ENCODE results near the gene OSBPL6. TPM values are rescaled to one million over a fixed set of nuclear protein-coding genes. Genes with fewer than 3 reads are reported as not detected.

The OSBPL6 gene
- total RNA-seq, 1 donor from 2014 or later: 14.0 TPM

DNA sequence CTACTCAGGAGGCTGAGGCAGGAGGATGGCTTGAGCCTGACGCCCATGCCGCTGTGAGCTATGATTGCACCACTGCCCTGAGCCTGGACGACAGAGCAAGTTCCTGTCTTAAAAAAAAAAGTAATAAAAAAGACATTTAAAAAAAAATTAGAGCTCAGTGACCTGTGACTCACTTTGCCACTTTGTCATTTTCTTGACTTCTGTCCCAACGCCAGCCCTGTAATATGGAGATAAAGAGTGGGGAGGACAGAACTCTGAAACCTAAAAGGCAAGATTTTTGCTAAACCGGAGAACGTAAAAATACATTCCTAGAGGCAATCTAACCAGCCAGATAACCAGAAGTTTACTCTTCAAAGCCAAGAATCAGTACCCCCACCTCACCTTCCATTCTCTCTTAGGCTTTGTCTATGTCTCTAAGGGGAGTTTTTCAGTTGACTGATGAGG is 207.7 kb downstream of the OSBPL6 start:
- Histone ChIP-seq H3K79me2 (ENCODE audit: low read depth) (no peaks in the 10 kb centered on the region), H3F3A (ENCODE audit: low read depth) (peaks cover 3% of the 10 kb centered on the region), H3K27ac (no peak overlapping the region), H2AFZ (replicated peaks) (no peak overlapping the region), H3K9ac (no peak overlapping the region), H3K27me3 (no peaks in the 10 kb centered on the region), H4K20me1 (ENCODE audit: low read depth) (no peaks in the 10 kb centered on the region), H3K4me1 (no peaks in the 10 kb centered on the region), H3K36me3 (no peaks in the 10 kb centered on the region), H3K4me3 (no peak overlapping the region), H3K4me2 (no peak overlapping the region), H3K9me3 (ENCODE audit: low read depth) (no peaks in the 10 kb centered on the region)
- Mint-ChIP-seq H3K9me3 (no peaks in the 10 kb centered on the region), H3K27ac (no peak overlapping the region), H3K36me3 (no peaks in the 10 kb centered on the region), H3K4me1 (no peaks in the 10 kb centered on the region), H3K4me3 (no peak overlapping the region), H3K27me3 (ENCODE audit: insufficient read depth, low read depth) (no peaks in the 10 kb centered on the region)
- no peak for DNase-seq (ENCODE audit: low spot score)
- TF ChIP-seq, protein P1, sequence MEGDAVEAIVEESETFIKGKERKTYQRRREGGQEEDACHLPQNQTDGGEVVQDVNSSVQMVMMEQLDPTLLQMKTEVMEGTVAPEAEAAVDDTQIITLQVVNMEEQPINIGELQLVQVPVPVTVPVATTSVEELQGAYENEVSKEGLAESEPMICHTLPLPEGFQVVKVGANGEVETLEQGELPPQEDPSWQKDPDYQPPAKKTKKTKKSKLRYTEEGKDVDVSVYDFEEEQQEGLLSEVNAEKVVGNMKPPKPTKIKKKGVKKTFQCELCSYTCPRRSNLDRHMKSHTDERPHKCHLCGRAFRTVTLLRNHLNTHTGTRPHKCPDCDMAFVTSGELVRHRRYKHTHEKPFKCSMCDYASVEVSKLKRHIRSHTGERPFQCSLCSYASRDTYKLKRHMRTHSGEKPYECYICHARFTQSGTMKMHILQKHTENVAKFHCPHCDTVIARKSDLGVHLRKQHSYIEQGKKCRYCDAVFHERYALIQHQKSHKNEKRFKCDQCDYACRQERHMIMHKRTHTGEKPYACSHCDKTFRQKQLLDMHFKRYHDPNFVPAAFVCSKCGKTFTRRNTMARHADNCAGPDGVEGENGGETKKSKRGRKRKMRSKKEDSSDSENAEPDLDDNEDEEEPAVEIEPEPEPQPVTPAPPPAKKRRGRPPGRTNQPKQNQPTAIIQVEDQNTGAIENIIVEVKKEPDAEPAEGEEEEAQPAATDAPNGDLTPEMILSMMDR (IDR thresholded peaks at IDR 0.05): no peak
- TF ChIP-seq EZH2phosphoT487 (IDR thresholded peaks at IDR 0.05) (no peak), EZH2 (IDR thresholded peaks at IDR 0.05) (no peak)

DNA sequence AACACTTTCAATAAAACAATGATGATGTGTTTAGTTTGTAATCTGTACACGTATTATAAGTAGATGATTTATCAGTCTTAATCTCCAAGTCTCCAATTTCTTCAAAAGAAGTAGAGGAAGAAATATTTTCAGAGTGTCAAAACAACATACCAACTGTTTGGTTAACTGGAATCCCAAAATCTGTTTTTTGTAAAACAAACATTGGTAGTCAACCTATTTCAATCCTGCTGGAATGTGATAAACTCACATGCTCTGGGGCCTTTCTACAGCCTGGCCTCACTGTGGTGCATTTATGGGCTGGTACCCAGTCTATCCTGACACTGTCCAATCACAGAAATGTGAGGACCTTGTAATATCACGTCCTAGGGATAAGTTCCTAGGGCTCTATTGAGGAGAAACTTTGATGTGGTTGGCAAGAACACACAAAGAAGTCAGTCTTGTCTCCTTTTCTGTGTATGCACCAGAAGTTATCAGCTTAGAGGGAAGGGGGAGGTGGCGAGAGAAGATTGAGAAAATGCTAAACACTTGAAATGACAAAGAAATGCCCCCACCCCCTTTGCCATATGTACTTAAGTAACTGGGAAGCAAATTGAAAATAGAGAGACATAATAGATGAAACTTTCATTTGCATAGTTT is 209.5 kb downstream of the OSBPL6 start:
- DNase-seq (ENCODE audit: low spot score): no peak
- no peaks in the 10 kb centered on the region for H3K4me1 ChIP-seq
- Mint-ChIP-seq H3K27ac (no peak overlapping the region), H3K4me3 (no peak overlapping the region), H3K4me1 (no peaks in the 10 kb centered on the region), H3K36me3 (no peaks in the 10 kb centered on the region), H3K27me3 (ENCODE audit: insufficient read depth, low read depth) (no peaks in the 10 kb centered on the region), H3K9me3 (no peaks in the 10 kb centered on the region)
- H3K27me3 ChIP-seq: no peaks in the 10 kb centered on the region
- no peak overlapping the region for H3K9ac ChIP-seq
- H3F3A ChIP-seq (ENCODE audit: low read depth): no peaks in the 10 kb centered on the region
- no peak for TF ChIP-seq EZH2phosphoT487 (IDR thresholded peaks at IDR 0.05)
- TF ChIP-seq, protein P1 (IDR thresholded peaks at IDR 0.05): no peak
- no peak for TF ChIP-seq EZH2 (IDR thresholded peaks at IDR 0.05)
- H4K20me1 ChIP-seq (ENCODE audit: low read depth): no peaks in the 10 kb centered on the region
- H2AFZ ChIP-seq (replicated peaks): no peak overlapping the region
- no peaks in the 10 kb centered on the region for H3K36me3 ChIP-seq
- H3K9me3 ChIP-seq (ENCODE audit: low read depth): no peaks in the 10 kb centered on the region
- no peak overlapping the region for H3K4me3 ChIP-seq
- no peak overlapping the region for H3K4me2 ChIP-seq
- H3K27ac ChIP-seq: no peak overlapping the region
- no peaks in the 10 kb centered on the region for H3K79me2 ChIP-seq (ENCODE audit: low read depth)

DNA sequence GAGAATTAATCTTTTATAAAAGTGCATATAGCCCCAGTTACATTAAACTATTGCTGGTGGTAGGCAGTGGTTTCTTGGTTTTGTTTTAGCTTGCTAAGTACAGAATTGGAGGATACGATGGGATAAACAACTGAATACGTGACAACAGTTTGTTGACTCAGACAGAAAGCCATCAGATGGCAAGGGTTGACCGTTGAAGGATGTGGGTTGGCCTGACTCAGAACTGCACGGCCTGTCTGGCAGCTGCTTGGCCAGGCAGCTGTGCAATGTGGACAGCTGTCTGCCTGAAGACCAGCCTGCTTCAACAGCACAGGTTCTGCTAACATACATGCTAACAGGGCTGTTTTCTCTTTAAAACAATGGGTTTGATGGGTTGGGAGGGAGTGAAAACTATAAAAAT is 210.1 kb downstream of the OSBPL6 start:
- H2AFZ ChIP-seq (replicated peaks): no peak overlapping the region
- no peak overlapping the region for H3K4me2 ChIP-seq
- no peaks in the 10 kb centered on the region for H3K36me3 Mint-ChIP-seq
- H3K4me1 Mint-ChIP-seq: no peaks in the 10 kb centered on the region
- no peaks in the 10 kb centered on the region for H3K36me3 ChIP-seq
- DNase-seq (ENCODE audit: low spot score): no peak
- no peak overlapping the region for H3K27ac ChIP-seq
- no peak overlapping the region for H3K4me3 Mint-ChIP-seq
- no peak overlapping the region for H3K9ac ChIP-seq
- H4K20me1 ChIP-seq (ENCODE audit: low read depth): no peaks in the 10 kb centered on the region
- H3K4me1 ChIP-seq: no peaks in the 10 kb centered on the region
- TF ChIP-seq, protein P1 (IDR thresholded peaks at IDR 0.05): no peak
- TF ChIP-seq EZH2phosphoT487 (IDR thresholded peaks at IDR 0.05) (no peak), EZH2 (IDR thresholded peaks at IDR 0.05) (no peak)
- no peaks in the 10 kb centered on the region for H3F3A ChIP-seq (ENCODE audit: low read depth)
- H3K4me3 ChIP-seq: no peak overlapping the region
- no peaks in the 10 kb centered on the region for H3K27me3 Mint-ChIP-seq (ENCODE audit: insufficient read depth, low read depth)
- no peak overlapping the region for H3K27ac Mint-ChIP-seq
- H3K79me2 ChIP-seq (ENCODE audit: low read depth): no peaks in the 10 kb centered on the region
- no peaks in the 10 kb centered on the region for H3K27me3 ChIP-seq
- H3K9me3 ChIP-seq (ENCODE audit: low read depth): no peaks in the 10 kb centered on the region
- H3K9me3 Mint-ChIP-seq: no peaks in the 10 kb centered on the region

Data from neural progenitor cell (in vitro differentiated cells).